Measurements from ENCODE around the gene ADCY9.

ADCY9 gene

GRCh38 chr16:3965781-3966582 is 150.3 kb downstream of the ADCY9 start:
- Histone ChIP-seq H3K9me3 (ENCODE audit: control insufficient read depth, insufficient read depth, low read depth, low read length) (no peaks in the 10 kb centered on the region), H3K4me3 (ENCODE audit: low read depth, low read length) (no peak overlapping the region), H3K27ac (ENCODE audit: extremely low read depth, low read depth, low read length) (no peak overlapping the region), H3K36me3 (ENCODE audit: control insufficient read depth in 2 of 2, insufficient read depth in 1 of 2, low read length in 2 of 2) (peaks cover 0 to 13% of the 10 kb centered on the region in 2 experiments; a peak in 2 of 3 replicates), H3K4me1 (ENCODE audit: control insufficient read depth, insufficient read depth, low read length) (no peaks in the 10 kb centered on the region)
- ChIA-PET CTCF (interaction anchor here (0.7 kb wide), 1 partner anchor 342 kb away, joined by 3 read pairs; no protein-coding TSS in a partner anchor), POLR2A (interaction anchor here (0.6 kb wide), 1 partner anchor 37 kb away, joined by 6 read pairs; no protein-coding TSS in a partner anchor)
- TF ChIP-seq ZNF362 (tag by site-specific recombination; IDR thresholded peaks at IDR 0.05): no peak
- no peak for TF ChIP-seq ATF2 (tag by site-specific recombination; IDR thresholded peaks at IDR 0.05; ENCODE audit: low read depth)
- no peak for TF ChIP-seq ZNF658 (tag by site-specific recombination; IDR thresholded peaks at IDR 0.05)
- TF ChIP-seq ZNF830 (tag by site-specific recombination; IDR thresholded peaks at IDR 0.05; ENCODE audit: low read depth): no peak
- TF ChIP-seq ZNF274 (IDR thresholded peaks at IDR 0.05; ENCODE audit: low read length): no peak
- TF ChIP-seq ZNF274 (tag by site-specific recombination; IDR thresholded peaks at IDR 0.05; ENCODE audit: borderline replicate concordance): no peak
- no peak for TF ChIP-seq ZNF112 (tag by site-specific recombination; IDR thresholded peaks at IDR 0.05)
- TF ChIP-seq ZNF10 (tag by site-specific recombination; IDR thresholded peaks at IDR 0.05): no peak
- TF ChIP-seq ZNF155 (tag by site-specific recombination; IDR thresholded peaks at IDR 0.05): no peak
- TF ChIP-seq ZNF221 (tag by site-specific recombination; IDR thresholded peaks at IDR 0.05; ENCODE audit: borderline replicate concordance): no peak
- no peak for TF ChIP-seq SP3 (tag by site-specific recombination; IDR thresholded peaks at IDR 0.05)
- no peak for TF ChIP-seq ZNF518A (tag by site-specific recombination; conservative IDR thresholded peaks at IDR 0.05; ENCODE audit: low read depth)
- no peak for TF ChIP-seq KLF17 (tag by site-specific recombination; IDR thresholded peaks at IDR 0.05)
- TF ChIP-seq ZFP41 (tag by site-specific recombination; IDR thresholded peaks at IDR 0.05; ENCODE audit: borderline replicate concordance): no peak
- TF ChIP-seq ZNF24 (tag by site-specific recombination; IDR thresholded peaks at IDR 0.05): no peak
- TF ChIP-seq WT1 (tag by site-specific recombination; IDR thresholded peaks at IDR 0.05): no peak
- TF ChIP-seq ZNF449 (tag by site-specific recombination; IDR thresholded peaks at IDR 0.05): no peak
- no peak for TF ChIP-seq ZNF366 (tag by site-specific recombination; conservative IDR thresholded peaks at IDR 0.05)
- TF ChIP-seq FEZF1 (tag by site-specific recombination; IDR thresholded peaks at IDR 0.05): no peak
